Dedifferentiated amniotic fluid mesenchymal stem cell (primary cell): ENCODE data around the gene GALNT11.
"Not testable (repeated sequence)": the region's sequence is repeated elsewhere in the genome, so short reads cannot be mapped to it uniquely, and the experiment has no call there.

ENCODE experiments used
- DNase-seq: peaks from one replicate; pipeline ENCODE4 v3.0.0-alpha.2; 2016; ENCODE audit errors: extremely low spot score

The GALNT11 gene

DNA sequence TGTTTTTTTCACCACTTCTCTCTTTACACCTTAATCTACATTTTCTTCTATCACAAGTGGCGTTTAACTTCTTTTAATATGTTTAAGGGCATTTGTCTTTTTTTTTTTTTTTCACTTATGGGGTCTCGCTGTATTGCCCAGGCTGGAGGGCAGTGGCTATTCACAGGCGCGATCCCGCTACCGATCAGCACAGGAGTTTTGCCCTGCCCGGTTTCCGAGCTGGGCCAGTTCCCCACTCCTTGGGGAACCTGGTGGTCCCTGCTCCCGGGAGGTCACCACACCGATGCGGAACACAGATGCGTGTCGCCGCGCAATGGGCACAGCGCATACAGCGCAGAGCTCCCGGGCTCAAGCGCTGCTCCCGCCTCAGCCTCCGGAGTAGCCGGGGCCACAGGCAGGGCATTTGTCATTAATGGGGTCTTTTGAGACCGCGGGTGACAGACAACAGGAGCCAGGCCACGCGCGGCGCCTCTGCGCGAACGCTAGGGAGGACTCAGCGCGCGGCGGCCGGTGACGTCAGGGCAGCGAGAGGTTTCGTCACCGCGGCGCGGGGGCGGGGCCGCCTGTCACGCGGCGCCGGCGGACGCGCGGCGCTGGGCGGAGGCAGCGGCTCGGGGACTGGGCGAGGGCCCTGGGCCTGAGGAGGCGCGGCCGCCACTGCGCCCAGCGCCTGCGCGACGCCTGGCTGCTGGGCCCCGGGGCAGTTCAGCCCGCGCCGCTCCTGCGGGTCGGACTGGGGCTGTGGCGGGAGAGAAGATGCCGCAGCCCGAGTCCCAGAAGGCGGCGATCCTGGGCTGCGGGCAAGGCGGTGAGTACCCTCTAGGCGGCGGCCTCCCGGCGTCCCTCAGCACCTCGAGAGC is at the start of gene GALNT11:
Gene GALNT11 (plus strand): TSS at position 598 of the 860 bp plus-strand sequence. CDS start 68,554 bp downstream, outside the sequence.
- DNase-seq, result peak; percentile 70

DNA sequence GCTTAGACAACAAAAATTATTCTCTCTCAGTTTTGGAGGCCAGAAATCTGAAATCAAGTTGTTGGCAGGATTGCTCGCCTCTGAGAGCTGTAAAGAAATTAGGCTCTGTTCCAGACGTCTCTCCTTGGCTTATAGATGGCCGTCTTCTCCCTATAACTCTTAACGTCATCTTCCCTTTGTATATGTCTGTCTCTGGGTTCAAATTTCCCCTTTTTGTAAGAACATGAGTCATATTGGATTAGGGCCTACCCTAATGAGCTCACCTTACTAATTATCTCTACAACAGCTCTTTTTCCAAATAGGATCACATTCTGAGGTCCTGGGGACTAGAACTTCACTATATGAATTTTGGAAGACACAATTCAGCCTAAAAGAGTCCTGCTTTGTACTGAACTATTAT is 46.9 kb upstream of the GALNT11 start:
- no peak for DNase-seq

DNA sequence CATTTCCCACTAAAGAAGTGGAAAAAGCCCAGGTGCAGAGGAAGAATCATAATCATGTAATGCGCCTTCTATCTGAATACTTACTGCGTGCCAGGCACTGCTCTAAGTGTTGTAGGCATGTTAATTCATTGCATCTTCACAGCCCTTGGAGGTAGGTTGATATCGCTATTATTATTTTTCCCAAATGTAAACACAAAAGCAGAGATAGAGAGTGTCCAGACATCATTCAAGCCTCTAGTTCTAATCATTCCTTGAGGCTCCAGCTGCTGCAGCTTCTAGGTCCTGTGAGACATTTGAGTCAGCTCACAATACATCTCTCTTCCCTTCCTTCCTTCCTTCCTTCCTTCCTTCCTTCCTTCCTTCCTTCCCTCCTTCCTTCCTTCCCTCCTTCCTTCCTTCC is 44.3 kb upstream of the GALNT11 start:
- no peak for DNase-seq

DNA sequence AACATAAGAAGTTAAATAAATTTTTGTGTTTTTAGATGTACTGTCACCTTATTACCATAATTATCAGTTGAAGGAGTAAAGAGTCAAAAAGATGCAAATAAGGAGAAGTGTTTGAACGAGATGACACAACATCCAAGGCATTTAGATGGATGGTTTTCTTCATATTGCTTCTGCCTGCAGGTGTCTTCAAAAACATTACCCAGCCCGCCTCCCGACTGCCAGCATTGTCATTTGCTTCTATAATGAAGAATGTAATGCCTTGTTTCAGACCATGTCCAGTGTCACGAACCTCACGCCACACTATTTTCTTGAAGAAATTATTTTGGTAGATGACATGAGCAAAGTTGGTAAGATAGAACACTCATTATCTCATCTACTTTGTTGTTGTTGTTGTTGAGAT is 42.7 kb upstream of the GALNT11 start:
- no peak for DNase-seq

DNA sequence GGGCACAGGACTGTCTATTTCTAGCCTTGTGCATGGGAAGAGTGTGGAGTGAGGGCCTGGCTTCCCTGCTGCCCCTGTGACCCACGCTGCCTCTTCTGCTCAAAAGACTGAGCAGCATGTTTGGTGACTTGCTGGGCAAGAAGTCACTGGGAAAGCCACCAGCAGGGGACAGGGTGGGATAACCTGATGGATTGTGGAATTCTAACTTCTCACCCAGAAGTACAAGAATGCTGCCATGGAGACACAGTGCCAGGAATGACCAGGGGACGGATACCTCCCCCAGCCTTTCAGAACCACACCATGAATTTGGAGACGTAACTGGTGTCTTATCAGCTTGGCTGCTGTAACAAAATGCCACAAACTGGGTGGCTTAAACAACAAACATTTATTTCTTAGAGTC is 40.9 kb upstream of the GALNT11 start:
- DNase-seq, result no peak

DNA sequence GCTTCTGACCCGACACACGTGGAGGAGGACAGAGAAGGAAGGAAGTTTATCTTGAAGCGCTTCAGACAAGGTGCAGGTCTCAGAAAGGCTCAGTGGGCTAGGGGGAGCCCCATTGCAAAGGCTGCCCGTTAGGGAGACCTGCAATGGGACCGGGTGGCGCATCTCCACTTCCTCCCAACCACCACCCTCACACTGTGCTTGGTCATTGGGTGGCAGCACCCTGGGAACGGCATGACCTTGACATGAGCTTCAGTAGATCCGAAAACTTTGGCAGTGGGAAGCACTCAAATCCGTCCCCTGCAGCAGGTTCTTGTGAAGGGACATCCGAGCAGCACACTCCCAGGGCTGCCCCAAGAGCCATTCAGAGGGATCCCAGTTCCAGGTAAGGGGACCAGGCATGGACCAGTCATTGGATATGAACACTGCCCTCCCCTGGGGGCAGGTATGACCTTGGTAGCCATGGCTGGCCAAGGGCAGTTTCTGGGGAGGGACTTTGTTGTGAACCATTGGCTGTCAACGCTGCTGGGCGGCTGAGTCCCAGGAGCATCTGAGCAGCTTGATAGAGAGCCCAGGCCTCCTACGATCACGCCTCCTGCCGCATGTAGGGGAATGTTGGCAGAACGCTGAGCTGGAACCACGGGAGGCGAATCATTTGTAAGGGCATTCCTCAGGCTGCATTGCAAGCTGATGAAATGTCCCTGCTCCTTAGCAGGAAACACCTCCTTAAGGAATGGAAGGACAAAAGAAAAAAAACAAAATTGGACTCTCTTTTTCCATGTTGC is 37.5 kb upstream of the GALNT11 start:
- no peak for DNase-seq

DNA sequence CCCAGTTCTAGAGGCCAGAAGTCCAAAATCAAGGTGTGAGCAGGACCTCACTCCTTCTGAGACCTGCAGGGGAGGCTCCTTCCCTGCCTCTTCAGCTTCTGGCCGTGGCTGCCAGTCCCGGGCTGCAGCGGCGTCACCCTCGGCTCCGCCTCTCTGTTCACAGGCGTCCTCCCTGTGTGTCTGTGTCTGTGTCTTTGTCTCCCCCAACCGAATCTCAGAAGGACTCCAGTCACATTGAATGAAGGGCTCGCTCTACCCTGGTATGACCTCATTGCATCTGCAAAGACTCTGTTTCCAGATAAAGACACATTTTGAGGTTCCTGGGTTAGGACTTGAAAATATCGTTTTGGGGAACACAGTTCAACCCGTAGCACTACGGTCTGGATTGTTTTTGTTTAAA is 33.1 kb upstream of the GALNT11 start:
- DNase-seq, result no peak

DNA sequence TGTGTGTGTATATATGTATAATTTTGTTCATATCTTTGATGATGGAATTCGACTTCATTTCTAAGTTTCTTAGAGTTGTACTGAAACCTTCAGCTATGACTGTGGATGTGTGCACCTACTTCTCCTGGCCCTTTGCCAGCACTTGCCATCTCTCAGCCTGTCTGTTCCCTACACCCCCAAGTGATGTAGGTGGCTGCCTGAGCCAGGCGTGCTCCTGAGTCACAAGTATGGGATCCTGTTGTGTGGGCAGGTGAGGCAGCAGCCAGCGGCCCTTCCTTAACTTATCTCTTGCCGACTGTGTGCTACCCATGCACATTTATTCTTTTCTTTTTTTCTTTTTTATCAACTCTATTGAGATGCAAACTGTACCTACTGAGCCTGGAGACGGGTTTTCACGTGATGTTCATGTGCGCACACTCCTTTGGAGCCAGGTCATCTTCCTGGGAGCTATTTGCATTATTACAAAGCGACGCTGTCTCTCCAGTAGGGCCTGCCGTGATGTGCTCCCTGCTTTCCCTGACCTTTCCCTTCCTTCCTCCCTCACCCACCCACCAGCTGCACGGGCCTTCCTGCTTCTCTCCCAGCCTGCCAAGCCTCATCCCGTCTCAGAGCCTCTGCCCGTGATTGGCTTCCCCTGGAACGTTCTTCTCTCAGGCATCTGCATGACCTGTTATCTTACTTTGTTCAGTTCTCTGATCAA is 31.3 kb upstream of the GALNT11 start:
- no peak for DNase-seq

DNA sequence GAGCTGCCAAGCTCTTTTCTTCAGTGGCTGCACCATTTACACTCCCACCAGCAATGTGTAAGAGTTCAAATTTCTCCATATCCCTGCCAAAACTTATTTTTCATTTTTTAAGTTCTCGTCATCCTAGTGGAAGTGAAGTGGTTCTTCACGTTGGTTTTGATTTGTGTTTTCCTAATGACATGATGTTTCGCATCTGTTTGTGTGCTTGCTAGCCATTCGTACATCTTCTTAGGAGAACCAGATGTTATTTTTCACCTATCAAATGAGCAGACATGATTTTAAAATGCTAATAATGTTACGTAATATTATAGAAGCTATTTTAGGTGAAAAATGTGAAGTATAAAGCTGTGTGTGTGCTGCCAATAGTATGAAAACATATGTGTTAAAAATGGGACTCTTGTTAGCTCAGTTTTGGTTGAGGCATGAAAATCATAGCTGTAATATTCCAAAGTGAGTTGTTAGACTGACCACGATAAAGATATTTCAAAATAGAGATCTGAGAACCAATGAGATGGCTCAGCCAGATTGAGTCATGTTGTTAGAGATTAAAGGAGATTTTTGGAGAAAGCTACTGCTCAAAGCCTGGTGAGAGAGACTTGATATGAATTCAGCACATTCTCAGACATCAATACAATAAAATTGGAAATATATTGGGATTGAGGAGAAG is 25.9 kb upstream of the GALNT11 start:
- DNase-seq, result no peak

DNA sequence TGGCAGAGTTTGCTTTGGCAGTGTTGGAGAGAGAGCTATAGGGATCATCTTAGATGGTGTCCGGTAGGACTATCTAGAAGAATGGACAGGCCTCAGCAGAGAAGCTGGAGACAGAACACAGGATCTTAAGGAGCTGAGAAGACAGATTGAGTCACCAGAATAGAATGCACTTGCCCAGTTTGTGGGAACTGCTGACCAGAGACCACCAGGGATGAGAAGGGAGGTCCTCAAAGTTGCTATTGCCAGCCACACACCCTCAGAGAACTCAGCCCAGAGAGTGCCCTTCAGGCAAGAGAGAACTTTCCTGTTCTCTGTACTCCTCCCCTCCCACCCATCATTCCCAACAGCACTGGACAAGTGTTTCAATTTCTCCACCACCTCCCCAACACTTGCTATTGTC is 25.3 kb upstream of the GALNT11 start:
- DNase-seq, result no peak

DNA sequence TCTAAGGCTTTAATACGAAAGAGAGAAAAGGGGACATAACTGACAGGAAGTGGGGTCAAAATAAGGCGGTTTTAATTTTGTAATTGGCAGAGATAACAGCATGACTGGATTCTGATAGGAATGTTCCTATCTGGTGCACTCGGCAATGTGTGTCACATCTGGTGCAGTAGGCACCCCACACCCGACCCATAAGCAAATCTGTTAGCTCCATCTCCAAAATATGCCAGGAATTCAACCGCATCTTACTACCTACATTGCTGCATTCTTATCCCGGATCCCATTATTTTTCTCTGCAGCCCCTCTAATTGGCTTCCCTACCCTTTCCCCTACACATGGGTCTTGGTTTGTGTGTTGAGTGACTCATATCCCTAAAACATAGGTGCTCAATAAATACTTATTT is 19.1 kb upstream of the GALNT11 start:
- DNase-seq, result no peak

DNA sequence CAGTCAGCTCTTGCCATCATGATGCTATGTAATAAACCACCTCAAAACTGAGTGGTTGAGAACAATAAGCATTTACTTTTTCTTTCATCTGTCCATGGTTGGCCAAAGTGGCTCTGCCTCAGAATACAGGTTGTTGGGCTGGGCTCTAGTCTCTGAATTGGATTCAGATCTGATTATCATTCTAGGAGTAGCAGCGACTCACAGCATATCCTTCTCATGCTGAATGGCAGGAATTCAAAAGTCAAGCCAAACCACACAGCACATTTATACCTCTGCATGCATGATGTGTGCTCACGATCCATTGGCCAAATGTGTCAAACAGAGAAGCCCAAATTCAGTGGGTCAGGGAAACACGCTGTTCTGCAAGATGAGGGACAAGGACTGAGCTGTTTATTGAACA is 13.6 kb upstream of the GALNT11 start:
- DNase-seq, result no peak

DNA sequence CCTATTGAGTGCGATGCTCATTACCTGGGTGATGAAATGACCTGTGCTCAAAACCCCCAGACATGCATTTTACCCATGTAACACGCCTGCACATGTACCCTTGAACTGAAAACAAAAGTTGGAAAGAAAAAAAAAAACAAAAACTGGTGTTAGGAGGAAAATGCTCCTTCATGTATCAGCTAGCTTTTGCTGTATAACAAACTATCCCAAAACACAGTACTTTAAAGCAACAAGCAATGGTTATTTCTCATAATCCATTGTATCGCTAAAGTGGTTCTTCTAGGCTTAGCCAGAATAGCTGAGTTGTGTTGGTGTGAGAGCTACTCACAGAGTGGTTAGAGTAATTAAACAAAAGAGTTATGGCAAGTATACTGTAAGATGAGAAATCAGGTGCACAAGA is 12.2 kb upstream of the GALNT11 start:
- no peak for DNase-seq

DNA sequence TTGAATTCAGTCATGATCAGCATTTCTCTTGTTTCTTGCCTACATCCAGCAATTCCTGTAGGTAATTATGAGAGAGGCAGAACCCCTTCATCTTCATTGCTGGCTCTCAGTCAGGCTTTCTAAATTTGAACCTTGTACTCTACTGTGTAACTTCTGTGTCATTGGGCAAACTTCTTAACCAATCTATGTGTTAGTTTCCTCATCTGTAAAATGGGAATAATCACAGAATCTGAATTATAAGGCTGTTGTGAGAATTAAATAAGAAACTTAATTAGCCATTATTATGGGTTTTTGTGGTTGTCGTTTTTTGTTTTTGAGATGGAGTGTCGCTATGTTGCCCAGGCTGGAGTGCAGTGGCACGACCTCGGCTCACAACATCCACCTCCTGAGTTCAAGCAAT is 11.5 kb upstream of the GALNT11 start:
- no peak for DNase-seq

DNA sequence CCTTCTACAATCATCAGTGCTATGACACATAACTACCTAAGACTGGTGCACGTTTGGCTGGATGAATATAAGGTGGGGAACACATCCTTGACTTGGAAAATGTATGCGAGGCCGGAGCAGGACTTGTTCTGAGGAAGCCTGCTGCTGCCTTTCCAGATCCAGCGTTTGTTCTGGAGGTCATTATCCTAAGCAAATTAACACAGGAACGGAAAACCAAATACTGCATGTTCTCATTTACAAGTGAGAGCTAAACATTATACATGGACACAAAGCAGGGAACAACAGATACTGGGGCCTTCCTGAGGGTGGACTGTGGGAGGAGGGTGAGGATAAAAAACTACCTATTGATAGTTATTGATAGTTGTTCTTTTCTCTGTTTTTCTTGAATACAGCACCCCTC is 10.8 kb upstream of the GALNT11 start:
- no peak for DNase-seq

DNA sequence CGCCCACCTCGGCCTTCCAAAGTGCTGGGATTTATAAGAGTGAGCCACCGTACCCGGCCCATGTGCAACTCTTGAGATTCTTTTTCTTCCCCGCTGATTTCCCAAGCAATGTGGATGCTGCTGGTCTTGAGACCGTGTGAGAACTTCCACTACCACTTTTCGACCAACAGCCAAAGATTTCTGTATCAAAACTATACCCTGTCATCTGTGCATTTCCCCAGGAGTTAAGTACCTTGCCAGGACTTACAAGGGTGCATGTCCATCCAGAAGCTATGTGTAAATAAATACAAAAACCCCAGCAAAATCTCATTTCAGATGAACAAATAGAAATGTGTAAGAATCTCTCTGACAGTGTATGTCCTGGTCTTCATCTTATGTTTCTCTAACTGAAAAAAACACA is 9.9 kb upstream of the GALNT11 start:
- no peak for DNase-seq

DNA sequence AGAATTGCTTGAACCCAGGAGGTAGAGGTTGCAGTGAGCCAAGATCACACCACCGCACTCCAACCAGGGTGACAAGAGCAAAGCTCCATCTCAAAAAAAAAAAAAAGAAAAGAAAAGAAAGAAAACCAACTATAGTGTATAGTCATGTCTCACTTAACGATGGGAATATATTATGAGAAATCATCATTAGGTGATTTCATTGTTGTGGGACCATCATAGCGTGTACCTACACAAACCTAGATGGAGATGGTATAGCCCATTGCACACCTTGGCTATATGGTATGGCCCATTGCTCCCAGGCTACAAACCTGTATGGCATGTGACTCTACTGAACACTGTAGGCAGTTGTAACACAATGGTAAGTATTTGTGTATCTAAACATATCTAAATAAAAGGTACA is 8.5 kb upstream of the GALNT11 start:
- DNase-seq, result no peak

DNA sequence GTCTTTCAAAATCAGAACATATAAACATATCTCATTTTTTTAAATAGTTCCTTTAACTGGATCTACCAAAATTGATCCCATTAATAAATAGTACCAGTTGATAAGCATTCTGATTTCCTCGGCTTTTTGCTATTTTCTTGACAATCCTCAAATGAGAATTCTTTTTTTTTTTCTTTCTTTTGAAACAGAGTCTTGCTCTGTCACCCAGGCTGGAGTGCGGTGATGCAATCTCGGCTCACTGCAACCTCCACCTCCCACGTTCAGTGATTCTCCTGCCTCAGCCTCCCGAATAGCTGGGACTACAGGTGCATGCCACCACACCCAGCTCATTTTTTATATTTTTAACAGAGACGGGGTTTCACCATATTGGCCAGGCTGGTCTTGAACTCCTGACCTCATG is 7.8 kb upstream of the GALNT11 start:
- DNase-seq, result not testable (repeated sequence)

DNA sequence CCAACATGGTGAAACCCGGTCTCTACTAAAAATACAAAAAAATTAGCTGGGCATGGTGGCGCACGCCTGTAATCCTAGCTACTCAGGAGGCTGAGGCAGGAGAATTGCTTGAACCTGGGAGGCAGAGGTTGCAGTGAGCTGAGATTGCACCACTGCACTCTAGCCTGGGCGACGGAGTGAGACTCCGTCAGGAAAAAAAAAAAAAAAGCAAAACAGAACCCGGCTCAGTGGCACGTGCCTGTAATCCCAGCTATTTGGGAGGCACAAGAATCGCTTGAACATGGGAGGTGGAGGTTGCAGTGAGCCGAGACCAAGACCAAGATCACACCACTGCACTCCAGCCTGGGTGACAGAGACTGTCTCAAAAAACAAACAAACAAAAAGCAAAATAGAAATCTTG is 3.7 kb upstream of the GALNT11 start:
- DNase-seq, result not testable (repeated sequence)

DNA sequence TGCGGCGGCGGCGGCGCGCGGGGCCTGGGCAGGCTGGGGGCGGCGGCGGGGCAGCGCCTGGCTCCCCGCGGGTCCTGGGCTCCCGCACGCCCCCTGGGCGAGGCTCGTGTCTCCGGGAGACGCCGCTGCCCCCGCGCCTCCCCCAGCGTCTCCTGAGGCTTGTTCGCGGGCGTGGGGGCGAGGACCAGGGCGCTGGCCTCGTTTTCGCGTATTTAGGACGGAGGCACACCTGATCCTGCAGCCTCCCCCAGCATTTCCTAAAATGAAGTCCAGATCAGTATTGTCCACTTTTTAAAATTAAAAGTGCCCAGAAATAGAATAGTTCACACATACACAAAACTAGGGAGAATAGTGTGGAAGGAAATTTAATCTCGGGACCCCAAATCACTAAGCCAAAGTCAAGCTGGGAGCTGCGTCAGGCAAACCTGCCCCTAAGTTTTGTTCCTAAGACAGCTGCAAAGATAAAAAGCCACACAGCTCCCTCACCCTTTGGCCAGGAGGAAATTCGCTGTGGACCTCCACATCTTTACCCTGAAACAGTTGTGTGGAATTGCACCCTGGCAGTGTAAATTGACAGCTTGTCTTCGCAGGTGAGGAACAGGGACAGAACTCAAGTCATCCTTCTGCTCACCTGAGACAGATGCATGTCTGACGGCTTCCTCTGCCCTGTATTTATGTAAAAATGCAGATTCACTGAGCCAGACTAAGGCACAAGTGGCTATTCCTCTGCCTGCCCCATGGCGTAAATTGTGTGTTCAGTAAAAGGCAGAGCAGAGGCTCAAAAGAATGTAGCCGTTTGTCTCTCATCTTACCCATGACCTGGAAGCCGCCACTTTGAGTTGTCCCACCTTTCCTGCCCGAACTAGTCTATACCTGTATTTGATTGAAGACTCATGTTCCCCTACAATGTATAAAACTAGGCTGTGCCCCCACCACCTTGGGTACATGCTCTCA is 740 bp downstream of the GALNT11 start:
- no peak for DNase-seq
